ENCODE results near the gene LRRC7.
"Not testable (repeated sequence)": the region's sequence is repeated elsewhere in the genome, so short reads cannot be mapped to it uniquely, and the experiment has no call there.

LRRC7 gene

DNA sequence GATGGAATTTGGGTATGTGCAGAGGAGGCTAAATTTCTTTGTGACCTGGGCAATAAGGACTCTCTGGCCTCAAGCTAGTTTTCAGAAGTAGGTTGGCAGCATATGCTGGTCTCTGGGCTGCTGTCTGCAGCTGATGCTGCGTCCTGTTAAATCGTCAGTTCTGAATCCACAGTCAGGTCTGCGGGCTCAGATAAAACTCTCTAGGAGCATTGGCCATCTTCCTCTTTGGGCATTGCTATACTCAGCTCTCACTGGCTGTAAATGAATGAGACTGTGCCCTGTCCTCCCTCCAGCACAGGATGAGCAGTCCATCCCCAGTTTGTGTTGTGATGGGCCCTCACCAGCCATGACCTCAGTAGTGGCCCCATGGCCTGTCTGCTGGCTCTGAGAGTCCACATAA lies 365.0 kb downstream of the LRRC7 start:
- DNase-seq (ENCODE audit: extremely low read depth, low read depth), result no peak
- TF ChIP-seq, protein P1, sequence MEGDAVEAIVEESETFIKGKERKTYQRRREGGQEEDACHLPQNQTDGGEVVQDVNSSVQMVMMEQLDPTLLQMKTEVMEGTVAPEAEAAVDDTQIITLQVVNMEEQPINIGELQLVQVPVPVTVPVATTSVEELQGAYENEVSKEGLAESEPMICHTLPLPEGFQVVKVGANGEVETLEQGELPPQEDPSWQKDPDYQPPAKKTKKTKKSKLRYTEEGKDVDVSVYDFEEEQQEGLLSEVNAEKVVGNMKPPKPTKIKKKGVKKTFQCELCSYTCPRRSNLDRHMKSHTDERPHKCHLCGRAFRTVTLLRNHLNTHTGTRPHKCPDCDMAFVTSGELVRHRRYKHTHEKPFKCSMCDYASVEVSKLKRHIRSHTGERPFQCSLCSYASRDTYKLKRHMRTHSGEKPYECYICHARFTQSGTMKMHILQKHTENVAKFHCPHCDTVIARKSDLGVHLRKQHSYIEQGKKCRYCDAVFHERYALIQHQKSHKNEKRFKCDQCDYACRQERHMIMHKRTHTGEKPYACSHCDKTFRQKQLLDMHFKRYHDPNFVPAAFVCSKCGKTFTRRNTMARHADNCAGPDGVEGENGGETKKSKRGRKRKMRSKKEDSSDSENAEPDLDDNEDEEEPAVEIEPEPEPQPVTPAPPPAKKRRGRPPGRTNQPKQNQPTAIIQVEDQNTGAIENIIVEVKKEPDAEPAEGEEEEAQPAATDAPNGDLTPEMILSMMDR (IDR thresholded peaks at IDR 0.05; ENCODE audit: low read depth, low read length), result no peak

DNA sequence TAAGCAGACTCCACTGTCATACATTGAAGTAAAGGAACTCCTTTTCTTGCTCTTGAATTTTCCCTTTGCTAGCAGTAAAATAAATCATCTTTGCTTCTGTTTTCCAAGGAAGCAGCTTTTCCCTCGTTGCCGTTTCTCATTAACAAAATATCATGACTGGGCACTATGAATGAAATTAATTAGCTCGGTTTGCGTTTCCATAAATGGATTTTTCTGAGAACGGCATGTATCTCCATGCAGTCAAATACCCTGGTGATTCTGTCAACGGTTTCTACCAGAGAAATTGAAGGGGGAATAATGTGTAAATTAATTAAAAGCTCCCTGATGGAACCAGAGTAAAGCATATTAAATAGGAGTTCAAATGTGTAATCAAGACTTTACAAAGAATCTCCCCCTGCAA lies 372.5 kb downstream of the LRRC7 start:
- DNase-seq (ENCODE audit: extremely low read depth, low read depth), result no peak
- TF ChIP-seq, protein P1 (IDR thresholded peaks at IDR 0.05; ENCODE audit: low read depth, low read length), result no peak

DNA sequence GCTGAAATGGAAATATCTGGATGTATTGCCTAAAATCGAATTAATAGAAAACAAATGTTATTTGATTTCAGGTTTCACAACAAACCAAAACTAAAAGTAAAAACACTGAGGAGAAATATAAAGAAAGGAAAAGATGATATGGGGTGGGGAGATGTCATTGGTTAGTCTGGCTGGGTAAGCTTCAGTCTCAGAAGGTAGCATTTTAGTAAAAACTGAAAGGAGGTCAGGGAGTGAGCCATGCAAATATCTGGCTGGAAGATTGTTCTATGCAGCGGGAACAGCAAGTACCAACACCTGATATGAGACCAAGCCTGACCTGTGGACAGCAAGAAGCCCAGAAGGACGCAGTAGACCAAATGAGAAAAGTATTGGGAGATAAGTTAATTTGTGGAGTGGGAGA lies 373.1 kb downstream of the LRRC7 start:
- DNase-seq (ENCODE audit: extremely low read depth, low read depth), result no peak
- TF ChIP-seq, protein P1 (IDR thresholded peaks at IDR 0.05; ENCODE audit: low read depth, low read length), result no peak

DNA sequence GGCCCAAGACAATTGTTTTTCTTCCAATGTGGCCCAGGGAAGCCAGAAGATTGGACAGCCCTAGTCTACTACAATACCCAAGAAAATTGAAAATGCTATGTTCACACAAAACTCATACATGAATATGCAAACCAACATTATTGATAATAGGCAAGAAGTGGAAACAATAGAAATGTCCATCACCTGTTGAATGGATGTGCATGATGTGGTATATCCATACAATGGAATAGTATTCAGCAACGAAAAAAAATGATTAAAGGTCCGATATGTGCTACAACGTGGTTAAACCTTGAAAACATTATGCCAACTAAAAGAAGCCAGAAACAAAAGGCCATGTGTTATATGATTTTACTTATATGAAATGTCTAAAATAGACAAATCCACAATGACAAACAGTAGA lies 375.3 kb downstream of the LRRC7 start:
- TF ChIP-seq, protein P1 (IDR thresholded peaks at IDR 0.05; ENCODE audit: low read depth, low read length), result no peak
- DNase-seq (ENCODE audit: extremely low read depth, low read depth), result no peak

DNA sequence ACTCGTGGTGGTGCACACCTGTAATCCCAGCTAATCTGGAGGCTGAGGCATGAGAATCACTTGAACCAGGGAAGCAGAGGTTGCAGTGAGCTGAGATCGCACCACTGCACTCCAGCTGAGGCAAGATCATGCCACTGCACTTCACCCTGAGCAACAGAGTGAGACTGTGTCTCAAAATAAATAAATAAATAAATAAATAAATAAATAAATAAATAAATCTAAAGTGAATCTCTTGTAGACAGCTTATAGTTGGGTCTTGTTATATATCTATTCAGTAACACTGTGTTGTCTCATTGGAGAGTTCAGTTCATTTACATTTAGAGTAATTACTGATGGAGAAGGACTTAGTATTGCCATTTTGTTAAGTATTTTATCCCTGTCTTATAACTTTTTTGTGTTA lies 379.2 kb downstream of the LRRC7 start:
- TF ChIP-seq, protein P1 (IDR thresholded peaks at IDR 0.05; ENCODE audit: low read depth, low read length), result no peak
- no peak for DNase-seq (ENCODE audit: extremely low read depth, low read depth)

DNA sequence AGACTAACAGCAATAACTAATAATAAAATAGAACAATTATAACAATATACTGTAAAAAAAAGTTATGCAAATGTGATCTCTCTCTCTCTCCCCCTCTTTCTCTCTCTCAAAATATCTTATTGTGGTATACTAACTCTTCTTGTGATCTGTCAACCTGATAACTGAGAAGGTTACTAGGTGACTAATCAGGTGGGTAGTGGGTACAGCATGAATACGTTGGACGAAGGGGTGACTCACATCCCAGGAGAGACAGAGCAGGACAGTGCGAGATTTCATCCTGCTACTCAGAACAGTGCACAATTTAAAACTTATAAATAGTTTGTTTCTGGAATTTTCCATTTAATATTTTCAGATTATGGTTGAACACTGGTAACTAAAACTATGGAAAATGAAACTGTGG lies 380.1 kb downstream of the LRRC7 start:
- no peak for DNase-seq (ENCODE audit: extremely low read depth, low read depth)

DNA sequence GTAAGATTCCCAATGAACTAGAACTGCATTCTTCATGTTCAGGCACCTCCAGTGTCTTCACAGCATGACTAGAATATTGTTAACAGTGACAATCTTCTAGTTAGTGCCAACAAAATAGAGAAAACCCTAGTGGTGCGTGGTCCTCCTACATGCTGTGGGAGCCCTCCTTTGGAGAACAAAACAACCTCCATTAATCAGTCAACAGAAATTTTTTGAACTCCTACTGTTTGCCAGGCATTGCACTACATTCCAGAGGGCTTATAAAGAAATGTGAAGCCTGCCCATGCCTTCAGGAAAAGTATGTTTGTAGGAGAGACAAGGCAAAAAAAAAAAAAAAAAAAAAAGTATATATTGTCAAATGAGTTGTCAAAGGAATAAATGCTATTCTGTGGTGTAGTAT lies 385.0 kb downstream of the LRRC7 start:
- TF ChIP-seq, protein P1 (IDR thresholded peaks at IDR 0.05; ENCODE audit: low read depth, low read length), result no peak

More for the DNA sequence above, 380.1 kb downstream of the LRRC7 start:
- TF ChIP-seq, protein P1 (IDR thresholded peaks at IDR 0.05; ENCODE audit: low read depth, low read length), result no peak

DNA sequence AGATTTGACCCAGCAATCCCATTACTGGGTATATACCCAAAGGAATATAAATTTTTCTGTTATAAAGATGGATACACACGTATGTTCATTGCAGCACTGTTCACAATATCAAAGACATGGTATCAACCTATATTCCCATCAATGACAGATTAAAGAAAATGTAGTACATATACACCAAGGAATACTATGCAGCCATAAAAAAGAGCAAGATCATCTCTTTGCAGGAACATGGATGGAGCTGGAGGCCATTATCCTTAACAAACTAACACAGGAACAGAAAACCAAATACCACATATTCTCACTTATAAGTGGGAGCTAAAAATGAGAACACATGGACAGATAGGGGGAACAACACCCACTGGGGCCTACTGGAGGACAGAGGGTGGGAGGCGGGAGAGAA lies 394.7 kb downstream of the LRRC7 start:
- DNase-seq (ENCODE audit: extremely low read depth, low read depth), result not testable (repeated sequence)

More for the DNA sequence above, 385.0 kb downstream of the LRRC7 start:
- no peak for DNase-seq (ENCODE audit: extremely low read depth, low read depth)

All from AG09319 (cell line).